Trophoblast cell (in vitro differentiated cells and primary cell): Measurements from ENCODE around the gene CSKMT.

Experiments used
- DNase-seq, 2 donors: peaks; one replicate each; pipeline ENCODE4 v3.0.0-alpha.2; 2016
- H2AFZ ChIP-seq: 2 replicates; pipeline ENCODE4 v1.6.1; 2013; ENCODE audit warnings: low read length, moderate library complexity, mild to moderate bottlenecking; ENCODE audit not compliant: insufficient read depth, poor library complexity
- H2AK5ac ChIP-seq: 2 replicates; pipeline ENCODE4 v1.6.1; 2013; ENCODE audit warnings: mild to moderate bottlenecking, low read length
- H2BK120ac ChIP-seq: 2 replicates; pipeline ENCODE4 v1.6.1; 2013; ENCODE audit warnings: low read length, mild to moderate bottlenecking, moderate library complexity; ENCODE audit not compliant: insufficient read depth, poor library complexity
- H2BK12ac ChIP-seq: 2 replicates; pipeline ENCODE4 v1.6.1; 2013; ENCODE audit warnings: mild to moderate bottlenecking, low read length, moderate library complexity
- H2BK5ac ChIP-seq: 2 replicates; pipeline ENCODE4 v1.6.1; 2013; ENCODE audit warnings: low read length, low read depth, moderate library complexity, mild to moderate bottlenecking; ENCODE audit not compliant: poor library complexity
- H3K14ac ChIP-seq: 2 replicates; pipeline ENCODE4 v1.6.1; 2013; ENCODE audit warnings: mild to moderate bottlenecking, low read length
- H3K18ac ChIP-seq: 2 replicates; pipeline ENCODE4 v1.6.1; 2013; ENCODE audit warnings: mild to moderate bottlenecking, low read length
- H3K23ac ChIP-seq: 2 replicates; pipeline ENCODE4 v1.6.1; 2013; ENCODE audit warnings: low read length
- H3K27ac ChIP-seq: 2 replicates; pipeline ENCODE4 v1.5.1; 2013; ENCODE audit warnings: low read depth, mild to moderate bottlenecking, inconsistent platforms, low read length, moderate library complexity
- H3K27me3 ChIP-seq: 2 replicates; pipeline ENCODE4 v1.6.1; 2013; ENCODE audit warnings: inconsistent platforms, mild to moderate bottlenecking, low read length, moderate library complexity; ENCODE audit not compliant: insufficient read depth
- H3K36me3 ChIP-seq, 2 experiments: 1 replicate in 1 of 2; 2 replicates in 1 of 2; pipeline ENCODE4 v1.6.1; 2013; ENCODE audit warnings: low read length in 2 of 2, mild to moderate bottlenecking in 2 of 2, moderate library complexity in 1 of 2; ENCODE audit not compliant: insufficient read depth in 2 of 2, control insufficient read depth in 1 of 2
- H3K4ac ChIP-seq: 2 replicates; pipeline ENCODE4 v1.6.1; 2013; ENCODE audit warnings: low read depth, mild to moderate bottlenecking, low read length, moderate library complexity
- H3K4me1 ChIP-seq, 2 experiments: 1 replicate in 1 of 2; 2 replicates in 1 of 2; pipeline ENCODE4 v1.6.1; 2013; ENCODE audit warnings: low read length in 2 of 2, mild to moderate bottlenecking in 2 of 2, moderate library complexity in 1 of 2; ENCODE audit not compliant: insufficient read depth in 2 of 2, control insufficient read depth in 1 of 2
- H3K4me2 ChIP-seq: 2 replicates; pipeline ENCODE4 v1.6.1; 2013; ENCODE audit warnings: inconsistent platforms, mild to moderate bottlenecking, low read length, moderate library complexity
- H3K4me3 ChIP-seq: 2 replicates; pipeline ENCODE4 v1.5.1; 2013; ENCODE audit warnings: mild to moderate bottlenecking, low read depth, low read length, inconsistent platforms
- H3K79me1 ChIP-seq: one replicate; pipeline ENCODE4 v1.6.1; 2013; ENCODE audit warnings: low read length
- H3K79me2 ChIP-seq: 2 replicates; pipeline ENCODE4 v1.6.1; 2013; ENCODE audit warnings: low read length, mild to moderate bottlenecking; ENCODE audit not compliant: control insufficient read depth, insufficient read depth, poor library complexity
- H3K9ac ChIP-seq: 2 replicates; pipeline ENCODE4 v1.6.1; 2013; ENCODE audit warnings: mild to moderate bottlenecking, low read length
- H3K9me3 ChIP-seq: 2 replicates; pipeline ENCODE4 v1.6.1; 2013; ENCODE audit warnings: low read depth, mild to moderate bottlenecking, control low read depth, inconsistent platforms, low read length; ENCODE audit not compliant: insufficient read depth
- H4K12ac ChIP-seq: 2 replicates; pipeline ENCODE4 v1.6.1; 2013; ENCODE audit warnings: low read depth, mild to moderate bottlenecking, low read length, moderate library complexity
- H4K8ac ChIP-seq: 2 replicates; pipeline ENCODE4 v1.6.1; 2013; ENCODE audit warnings: low read depth, mild to moderate bottlenecking, low read length, moderate library complexity
- H4K91ac ChIP-seq: one replicate; pipeline ENCODE4 v1.6.1; 2013; ENCODE audit warnings: low read depth, mild to moderate bottlenecking, low read length, moderate library complexity
- WGBS: extraction: QIAGEN DNeasy Blood & Tissue Kit; methylation state at CpG from one replicate; pipeline ENCODE4 v1.1.7; 2013; ENCODE audit warnings: missing lambda C conversion rate; ENCODE audit not compliant: insufficient read length, insufficient coverage; ENCODE audit errors: extremely low coverage; 5-methylcytosine and 5-hydroxymethylcytosine counted together

The CSKMT gene

DNA sequence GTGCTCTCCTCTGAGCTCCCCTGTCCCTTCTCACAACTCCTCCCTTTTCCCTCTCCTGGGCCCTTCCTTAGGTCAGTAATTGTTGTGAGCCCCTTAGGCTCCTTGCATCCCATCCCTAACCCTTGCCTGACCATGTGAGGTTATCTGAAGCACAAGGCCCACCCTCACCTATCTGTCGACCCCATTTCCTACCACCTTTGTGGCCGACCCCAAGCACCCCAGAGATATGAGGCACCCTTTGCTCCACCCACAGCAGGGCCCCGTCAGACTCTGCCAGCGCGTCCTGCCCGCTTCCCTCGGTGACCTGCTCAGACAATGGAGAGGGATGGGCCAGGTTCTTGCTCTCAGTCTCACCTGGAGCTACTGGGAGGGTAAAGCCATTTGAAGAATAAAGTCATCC is 43.7 kb downstream of the CSKMT start:
- Histone ChIP-seq H4K91ac (peak overlapping the region; percentile 76), H3K4ac (peak overlapping the region; percentile 66), H3K4me3 (no peak overlapping the region), H2BK5ac (peak overlapping the region; percentile 79), H4K8ac (peak overlapping the region; percentile 88), H3K27me3 (no peaks in the 10 kb centered on the region), H3K9ac (peak overlapping the region; percentile 88), H3K9me3 (no peaks in the 10 kb centered on the region), H3K18ac (peak overlapping the region; percentile 78), H3K4me1 (peaks cover 25 to 30% of the 10 kb centered on the region in 2 experiments), H3K14ac (peak overlapping the region; percentile 90), H3K23ac (no peak overlapping the region), H2BK120ac (peak overlapping the region; percentile 10), H4K12ac (peak overlapping the region; percentile 87), H2AFZ (peak overlapping the region; percentile 51), H2BK12ac (peak overlapping the region; percentile 6), H2AK5ac (peak overlapping the region; percentile 69), H3K79me1 (peaks cover 22% of the 10 kb centered on the region), H3K27ac (peak overlapping the region; percentile 83), H3K4me2 (peak overlapping the region; percentile 90), H3K36me3 (peaks cover 3 to 17% of the 10 kb centered on the region in 2 experiments), H3K79me2 (peaks cover 10% of the 10 kb centered on the region)
- no CpG with 5 or more reads among the region's 7 CpGs for WGBS
- peak in 1 of 2 donors; percentile 25 for DNase-seq

DNA sequence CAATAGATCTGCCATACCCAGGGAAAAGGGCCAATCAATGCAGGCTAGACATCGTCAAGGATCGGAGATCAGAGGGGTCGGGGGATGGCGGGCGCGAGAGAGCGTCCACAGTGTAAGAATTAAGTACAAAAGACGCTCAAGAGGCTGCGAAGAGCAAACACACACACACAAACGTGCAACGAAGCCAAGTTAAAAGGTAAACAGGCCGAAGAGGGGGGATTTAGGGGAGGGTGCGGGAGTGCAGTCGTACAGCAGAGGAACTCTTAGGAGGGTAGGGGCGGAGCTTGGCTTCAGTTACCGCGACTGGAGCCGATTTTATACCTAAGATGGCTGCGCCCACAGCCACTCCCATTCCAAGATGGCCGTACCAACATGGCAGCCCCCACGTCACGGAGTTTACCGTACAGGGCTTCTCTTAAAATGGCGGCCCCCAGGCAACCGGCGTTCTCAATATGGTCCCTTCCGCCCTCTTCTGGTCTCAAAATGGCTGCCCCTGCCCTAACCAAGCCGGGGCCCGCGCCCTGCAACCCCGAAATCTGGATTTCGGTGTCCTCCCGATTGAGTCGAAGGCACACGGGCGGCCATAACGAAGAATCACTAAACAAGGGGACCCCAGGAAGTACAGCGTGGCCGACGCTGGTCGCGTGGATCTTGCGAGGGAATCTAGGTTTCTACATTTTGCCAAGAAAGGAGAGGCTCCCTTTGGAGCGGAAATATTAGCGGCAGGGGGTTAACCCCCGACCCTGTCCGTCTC is 44.3 kb downstream of the CSKMT start:
- Histone ChIP-seq H2BK12ac (peak overlapping the region; percentile 6), H3K4me1 (peaks cover 25 to 30% of the 10 kb centered on the region in 2 experiments)

DNA sequence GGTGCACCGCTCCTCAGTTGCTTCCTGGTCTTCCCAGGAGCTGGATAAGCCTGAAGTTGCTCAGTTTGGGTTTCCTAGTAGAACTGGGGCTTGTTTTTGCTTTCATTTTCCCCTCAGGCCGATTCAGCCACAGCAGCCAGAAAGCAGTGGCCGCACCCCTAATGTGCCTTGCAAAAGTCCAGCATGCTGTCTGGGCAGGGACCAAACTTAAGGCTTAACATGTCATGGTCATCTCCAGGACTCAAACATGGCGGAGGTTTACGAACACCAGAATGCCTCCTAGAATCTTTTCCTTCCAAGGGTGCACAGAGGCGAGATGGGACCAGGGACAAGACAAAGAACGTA is 44.9 kb downstream of the CSKMT start:
- Histone ChIP-seq H3K9me3 (no peaks in the 10 kb centered on the region), H3K9ac (peak overlapping the region; percentile 71), H3K4me1 (peaks cover 25 to 30% of the 10 kb centered on the region in 2 experiments), H3K36me3 (peaks cover 9 to 26% of the 10 kb centered on the region in 2 experiments), H3K79me1 (peaks cover 22% of the 10 kb centered on the region), H2BK12ac (no peak overlapping the region), H3K27me3 (no peaks in the 10 kb centered on the region), H3K4me2 (peak overlapping the region; percentile 90), H3K27ac (peak overlapping the region; percentile 90), H3K4ac (peak overlapping the region; percentile 90), H4K91ac (peak overlapping the region; percentile 96), H4K12ac (peak overlapping the region; percentile 94), H3K4me3 (peak overlapping the region; percentile 58), H2AFZ (no peak overlapping the region), H2BK120ac (peak overlapping the region; percentile 67), H3K18ac (peak overlapping the region; percentile 82), H3K23ac (no peak overlapping the region), H2AK5ac (peak overlapping the region; percentile 43), H3K14ac (peak overlapping the region; percentile 92), H4K8ac (peak overlapping the region; percentile 96), H2BK5ac (peak overlapping the region; percentile 88), H3K79me2 (peaks cover 10% of the 10 kb centered on the region)
- peak in 1 of 2 donors; percentile 16 for DNase-seq
- no CpG with 5 or more reads among the region's 7 CpGs for WGBS

More for the DNA sequence above, 44.3 kb downstream of the CSKMT start:
- Histone ChIP-seq H3K4me3 (peak overlapping the region; percentile 69), H3K79me2 (peaks cover 10% of the 10 kb centered on the region), H3K9me3 (no peaks in the 10 kb centered on the region), H3K27ac (peak overlapping the region; percentile 90), H2BK5ac (peak overlapping the region; percentile 88), H4K12ac (peak overlapping the region; percentile 94), H3K18ac (peak overlapping the region; percentile 82), H3K4ac (peak overlapping the region; percentile 90), H2BK120ac (peak overlapping the region; percentile 67), H3K23ac (no peak overlapping the region), H3K36me3 (peaks cover 6 to 22% of the 10 kb centered on the region in 2 experiments), H3K9ac (peak overlapping the region; percentile 88), H2AK5ac (peak overlapping the region; percentile 69), H3K14ac (peak overlapping the region; percentile 92), H3K27me3 (no peaks in the 10 kb centered on the region), H2AFZ (peak overlapping the region; percentile 86), H4K8ac (peak overlapping the region; percentile 96), H3K79me1 (peaks cover 22% of the 10 kb centered on the region), H3K4me2 (peak overlapping the region; percentile 90), H4K91ac (peak overlapping the region; percentile 96)
- peak; percentile 99 for DNase-seq
- WGBS: no CpG with 5 or more reads among the region's 47 CpGs

DNA sequence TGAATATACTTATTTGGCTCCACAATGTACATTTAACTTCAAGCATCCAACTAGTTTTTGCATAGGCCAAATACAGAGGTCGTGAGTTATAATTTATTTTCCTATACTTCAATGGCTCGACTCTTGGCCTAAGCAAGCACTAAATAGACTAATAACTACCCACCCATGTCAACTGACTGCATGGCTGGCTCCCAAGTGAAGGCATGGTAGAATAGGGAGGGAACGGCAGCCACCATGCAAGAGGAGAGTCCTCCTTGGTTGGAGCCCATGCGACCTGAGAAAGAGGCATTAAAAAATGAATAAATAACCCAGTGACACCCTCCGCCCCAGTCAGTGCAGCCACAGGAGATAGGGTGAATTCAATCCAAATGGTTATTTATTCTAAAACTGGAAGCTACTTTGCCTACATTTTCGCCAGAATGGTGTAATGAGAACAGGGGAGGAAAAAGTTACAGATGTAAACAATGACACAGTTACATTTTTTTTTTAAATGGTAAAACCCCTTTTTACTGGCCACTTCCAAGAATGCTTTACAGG is 47.2 kb downstream of the CSKMT start:
- Histone ChIP-seq H2AFZ (no peak overlapping the region), H3K36me3 (peaks cover 20 to 45% of the 10 kb centered on the region in 2 experiments), H3K9ac (no peak overlapping the region), H3K79me1 (peaks cover 15% of the 10 kb centered on the region), H4K12ac (no peak overlapping the region), H2BK12ac (no peak overlapping the region), H3K23ac (no peak overlapping the region), H2BK5ac (no peak overlapping the region), H3K14ac (no peak overlapping the region), H3K4ac (no peak overlapping the region), H3K27ac (no peak overlapping the region), H4K91ac (no peak overlapping the region), H3K27me3 (no peaks in the 10 kb centered on the region), H3K4me1 (peaks cover 12 to 17% of the 10 kb centered on the region in 2 experiments), H3K4me2 (no peak overlapping the region), H2BK120ac (no peak overlapping the region), H4K8ac (no peak overlapping the region), H3K18ac (no peak overlapping the region), H3K4me3 (no peak overlapping the region), H3K79me2 (peaks cover 8% of the 10 kb centered on the region), H3K9me3 (peaks cover 1% of the 10 kb centered on the region), H2AK5ac (no peak overlapping the region)
- WGBS: no CpG with 5 or more reads among the region's 6 CpGs
- DNase-seq: no peak
